A549 (cell line): ENCODE data around the gene OR5D16. TPM values are rescaled to one million over a fixed set of nuclear protein-coding genes. Genes with fewer than 3 reads are reported as not detected.

ENCODE experiments used
- ATAC-seq, 2 experiments: fragments of 200-7000 bp in 1 of 2; fragments of >200 bp in 1 of 2; cut with Nextera tagmentation in 1 of 2; cut with Tn5 transposase in 1 of 2; 3 replicates each; pipeline versions ENCODE4 v1.8.0 to v1.9.1; 2018 to 2020; ENCODE audit warnings: mild to moderate bottlenecking in 1 of 2, moderate library complexity in 1 of 2
- CTCF ChIA-PET: fragments of 300-600 bp; sonication (Branson Sonifier 250); formaldehyde crosslinking; extraction: SDS; loops from one replicate; lab custom pipeline; 2021; ENCODE audit warnings: antibody characterized with exemption, inconsistent platforms; lab: Yijun Ruan, JAX
- POLR2A ChIA-PET: fragments of 350-600 bp; formaldehyde crosslinking; extraction: SDS; loops from one replicate; lab custom pipeline; 2021; ENCODE audit warnings: antibody characterized with exemption, inconsistent platforms; lab: Yijun Ruan, JAX
- DNase-seq, 2 experiments: peaks; one replicate each; pipeline versions ENCODE4 v3.0.0 to v3.0.0-alpha.2; 2011 to 2016; ENCODE audit warnings: low read depth in 1 of 2, low spot score in 1 of 2
- FAIRE-seq: peaks from 2 replicates; lab custom pipeline; 2011; peaks lifted over from hg19 to GRCh38; lab: Jason Lieb, UNC
- H3K27ac ChIP-seq, 2 experiments: fragments of >200 bp; sonication (Bioruptor Twin); formaldehyde crosslinking; 3 replicates each; pipeline ENCODE4 v1.5.1; 2016 to 2017
- H3K4me1 ChIP-seq: fragments of >200 bp; sonication (Bioruptor Twin); formaldehyde crosslinking; 3 replicates; pipeline ENCODE4 v1.6.1; 2016
- H3K4me2 ChIP-seq: fragments of >200 bp; sonication (Bioruptor Twin); formaldehyde crosslinking; 3 replicates; pipeline ENCODE4 v1.6.1; 2016
- H3K4me3 ChIP-seq: fragments of >200 bp; sonication (Bioruptor Twin); formaldehyde crosslinking; 3 replicates; pipeline ENCODE4 v1.5.1; 2016
- H3K9me3 ChIP-seq: fragments of >200 bp; sonication (Bioruptor Twin); formaldehyde crosslinking; 3 replicates; pipeline ENCODE4 v1.6.1; 2016
- ATOH8 ChIP-seq: fragments of 250-450 bp; sonication (Bioruptor Pico); IDR thresholded peaks from 2 replicates; pipeline ENCODE4 v1.5.0; 2020; ENCODE audit warnings: low read depth, mild to moderate bottlenecking, moderate library complexity
- BHLHE40 ChIP-seq: IDR thresholded peaks from 2 replicates; pipeline ENCODE4 v1.6.1; 2012; ENCODE audit warnings: low read depth, low read length, inconsistent platforms
- CBX8 ChIP-seq: fragments of 200-600 bp; sonication (generic); IDR thresholded peaks from 2 replicates; pipeline ENCODE4 v1.6.1; 2016
- CEBPB ChIP-seq, 2 experiments: fragments of >200 bp in 1 of 2; sonication (Bioruptor Twin) in 1 of 2; formaldehyde crosslinking in 1 of 2; IDR thresholded peaks; 2 replicates each; pipeline ENCODE4 v1.6.1; 2012 to 2016
- CHD2 ChIP-seq: fragments of 150-350 bp; IDR thresholded peaks from 2 replicates; pipeline ENCODE4 v1.6.1; 2014; ENCODE audit warnings: low read length; ENCODE audit not compliant: partially characterized antibody
- EHF ChIP-seq: fragments of 250-450 bp; sonication (Bioruptor Pico); IDR thresholded peaks from 2 replicates; pipeline ENCODE4 v1.5.0; 2020; ENCODE audit warnings: mild to moderate bottlenecking
- MAFK ChIP-seq: fragments of 450-650 bp; IDR thresholded peaks from 2 replicates; pipeline ENCODE4 v1.6.1; 2014; ENCODE audit not compliant: partially characterized antibody
- MAZ ChIP-seq: fragments of 150-350 bp; IDR thresholded peaks from 2 replicates; pipeline ENCODE4 v1.6.1; 2014; ENCODE audit warnings: antibody characterized with exemption, low read depth, low read length, borderline replicate concordance
- MYC ChIP-seq: IDR thresholded peaks from 2 replicates; pipeline ENCODE4 v1.6.1; 2012; ENCODE audit warnings: mild to moderate bottlenecking, inconsistent platforms, low read length, improper control_type of control experiment, borderline replicate concordance
- NFE2L2 ChIP-seq: fragments of 150-350 bp; conservative IDR thresholded peaks from 2 replicates; pipeline ENCODE4 v1.6.1; 2014; ENCODE audit warnings: low read length
- POLR2AphosphoS2 ChIP-seq: conservative IDR thresholded peaks from 2 replicates; pipeline ENCODE4 v1.6.1; 2012; ENCODE audit warnings: low read length, improper control_type of control experiment, inconsistent platforms
- RARB ChIP-seq: fragments of 250-450 bp; sonication (Bioruptor Pico); IDR thresholded peaks from 2 replicates; pipeline ENCODE4 v1.8.0; 2021; ENCODE audit warnings: mild to moderate bottlenecking, moderate library complexity
- RCOR1 ChIP-seq: fragments of 150-350 bp; IDR thresholded peaks from 2 replicates; pipeline ENCODE4 v1.6.1; 2014; ENCODE audit warnings: antibody characterized with exemption, low read length, low read depth
- RFX5 ChIP-seq: fragments of 450-650 bp; IDR thresholded peaks from 2 replicates; pipeline ENCODE4 v1.7.1; 2014; ENCODE audit warnings: antibody characterized with exemption, mild to moderate bottlenecking, moderate library complexity
- TFCP2L1 ChIP-seq: fragments of 250-450 bp; sonication (Bioruptor Pico); IDR thresholded peaks from 2 replicates; pipeline ENCODE4 v1.5.0; 2021; ENCODE audit warnings: mild to moderate bottlenecking
- TP53 ChIP-seq: fragments of 250-450 bp; sonication (Bioruptor Pico); IDR thresholded peaks from 2 replicates; pipeline ENCODE4 v1.5.0; 2021; ENCODE audit warnings: mild to moderate bottlenecking, moderate library complexity
- ZC3H11A ChIP-seq: fragments of 450-650 bp; IDR thresholded peaks from 2 replicates; pipeline ENCODE4 v1.6.1; 2014; ENCODE audit warnings: antibody characterized with exemption, mild to moderate bottlenecking
- WGBS: methylation state at CpG from one replicate; pipeline ENCODE4 v1.1.6; 2017; ENCODE audit errors: missing lambda C conversion rate; 5-methylcytosine and 5-hydroxymethylcytosine counted together
- polyA plus RNA-seq, 4 experiments: library from polyadenylated mRNA; depleted of rRNA in 3 of 4; stranded (reverse); fragments of >200 nt; fragmentation: RNase III in 1 of 4; extraction: RNeasy Plus Mini Kit Qiagen cat#74134 plus additional on column Dnase treatment in 1 of 4; gene quantifications; 2 replicates in 3 of 4; 3 replicates in 1 of 4; pipeline ENCODE4 v1.2.3, GENCODE V29; 2011 to 2017
- TF ChIP-seq, protein P1 (sequence below): IDR thresholded peaks from 2 replicates; pipeline ENCODE4 v1.6.1; 2012; ENCODE audit warnings: low read depth, borderline replicate concordance
- TF ChIP-seq, protein P2 (sequence below): fragments of >200 bp; sonication (Bioruptor Twin); formaldehyde crosslinking; IDR thresholded peaks from 2 replicates; pipeline ENCODE4 v1.6.1; 2016

Gene OR5D16
- polyA plus RNA-seq, 2 of the 4 experiments (the other 2 are of a cell fraction): not detected

DNA sequence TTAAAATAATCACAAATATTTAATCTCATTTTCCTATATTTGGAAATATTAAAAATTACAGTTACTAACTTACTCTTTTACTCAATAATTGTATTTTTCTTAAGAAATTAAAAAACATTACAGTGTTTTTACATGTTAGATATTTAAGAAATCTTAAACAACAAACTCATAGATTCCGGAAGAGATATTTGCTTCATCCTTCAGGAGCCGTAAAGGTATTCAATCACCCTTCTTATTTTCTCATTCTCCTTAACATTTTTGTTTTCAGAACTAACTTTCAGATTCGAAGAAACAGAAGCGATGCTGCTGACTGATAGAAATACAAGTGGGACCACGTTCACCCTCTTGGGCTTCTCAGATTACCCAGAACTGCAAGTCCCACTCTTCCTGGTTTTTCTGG is 19.2 kb upstream of the OR5D16 start, which contains the start of gene OR5D18:
OR5D18 (plus strand) TSS at position 301 of the 400 bp plus-strand sequence; CDS start at position 301, 0 bp downstream.
- CTCF ChIA-PET: no interaction called here
- POLR2A ChIA-PET: no interaction called here
- Histone ChIP-seq H3K4me2 (no peak within 1 kb of the TSS), H3K27ac (no peak within 1 kb of the TSS), H3K9me3 (no peaks in the 10 kb centered on the region), H3K4me1 (no peaks in the 10 kb centered on the region), H3K4me3 (no peak within 1 kb of the TSS)
- no peak for FAIRE-seq
- DNase-seq: no peak
- 25% methylated on average over 5 of the region's 5 CpGs for WGBS
- ATAC-seq: no peak
- TF ChIP-seq TFCP2L1 (CRISPR knock-in tag): no peak
- no peak for TF ChIP-seq ZC3H11A
- TF ChIP-seq EHF (CRISPR knock-in tag): no peak
- TF ChIP-seq BHLHE40: no peak
- TF ChIP-seq RCOR1: no peak
- TF ChIP-seq MAFK: no peak
- TF ChIP-seq RARB: no peak
- TF ChIP-seq CBX8: no peak

DNA sequence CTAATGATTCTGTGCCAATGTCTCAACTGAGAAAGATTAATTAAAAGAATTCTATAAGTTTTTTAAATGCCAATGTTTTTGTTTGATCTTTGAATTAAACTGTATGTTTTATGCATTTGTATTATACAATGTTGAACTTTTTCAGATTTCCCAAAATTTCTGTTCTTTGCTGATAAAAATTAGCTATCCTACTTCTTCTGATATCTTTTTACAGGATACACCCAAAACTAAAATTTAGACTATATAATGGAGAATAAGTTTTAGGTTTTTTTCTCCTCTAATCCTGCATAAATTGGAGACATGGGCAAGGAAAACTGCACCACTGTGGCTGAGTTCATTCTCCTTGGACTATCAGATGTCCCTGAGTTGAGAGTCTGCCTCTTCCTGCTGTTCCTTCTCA is 11.6 kb upstream of the OR5D16 start, which contains the start of gene OR5L2:
OR5L2 (plus strand) TSS at position 301 of the 400 bp plus-strand sequence; CDS start at position 301, 0 bp downstream.
- Histone ChIP-seq H3K4me1 (no peaks in the 10 kb centered on the region), H3K4me2 (no peak within 1 kb of the TSS), H3K4me3 (no peak within 1 kb of the TSS), H3K27ac (no peak within 1 kb of the TSS), H3K9me3 (no peaks in the 10 kb centered on the region)
- DNase-seq: no peak
- ChIA-PET CTCF (no interaction called here), POLR2A (no interaction called here)
- TF ChIP-seq TP53 (CRISPR knock-in tag) (no peak), ATOH8 (CRISPR knock-in tag) (no peak), NFE2L2 (no peak), CEBPB (IDR thresholded peaks at IDR 0.05) (no peak), RFX5 (no peak), MYC (no peak), POLR2AphosphoS2 (no peak), TFCP2L1 (CRISPR knock-in tag) (no peak)
- TF ChIP-seq, protein P1, sequence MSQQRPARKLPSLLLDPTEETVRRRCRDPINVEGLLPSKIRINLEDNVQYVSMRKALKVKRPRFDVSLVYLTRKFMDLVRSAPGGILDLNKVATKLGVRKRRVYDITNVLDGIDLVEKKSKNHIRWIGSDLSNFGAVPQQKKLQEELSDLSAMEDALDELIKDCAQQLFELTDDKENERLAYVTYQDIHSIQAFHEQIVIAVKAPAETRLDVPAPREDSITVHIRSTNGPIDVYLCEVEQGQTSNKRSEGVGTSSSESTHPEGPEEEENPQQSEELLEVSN: no peak
- TF ChIP-seq, protein P2, sequence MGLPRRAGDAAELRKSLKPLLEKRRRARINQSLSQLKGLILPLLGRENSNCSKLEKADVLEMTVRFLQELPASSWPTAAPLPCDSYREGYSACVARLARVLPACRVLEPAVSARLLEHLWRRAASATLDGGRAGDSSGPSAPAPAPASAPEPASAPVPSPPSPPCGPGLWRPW: no peak
- peak; percentile 59 for FAIRE-seq
- ATAC-seq: no peak

- Histone ChIP-seq H3K4me1 (no peaks in the 10 kb centered on the region), H3K9me3 (no peaks in the 10 kb centered on the region), H3K27ac (no peak overlapping the region), H3K4me3 (no peak overlapping the region)
- POLR2A ChIA-PET: no interaction called here
- DNase-seq: no peak
- CTCF ChIA-PET: interaction anchor here (0.6 kb wide), 1 partner anchor 498 kb away, joined by 3 read pairs; no protein-coding TSS in a partner anchor
- TF ChIP-seq MAFK (peak; percentile 61), CHD2 (no peak)
- TF ChIP-seq, all 56 proteins: peak for 1
- 2% methylated on average over 2 of the region's 2 CpGs for WGBS
- H3K4me2 ChIP-seq: no peak overlapping the region
- ATAC-seq (no peak), FAIRE-seq (no peak)
Measured at GRCh38 chr11:55847453-55847852, 8.9 kb downstream of the OR5D16 start.

DNA sequence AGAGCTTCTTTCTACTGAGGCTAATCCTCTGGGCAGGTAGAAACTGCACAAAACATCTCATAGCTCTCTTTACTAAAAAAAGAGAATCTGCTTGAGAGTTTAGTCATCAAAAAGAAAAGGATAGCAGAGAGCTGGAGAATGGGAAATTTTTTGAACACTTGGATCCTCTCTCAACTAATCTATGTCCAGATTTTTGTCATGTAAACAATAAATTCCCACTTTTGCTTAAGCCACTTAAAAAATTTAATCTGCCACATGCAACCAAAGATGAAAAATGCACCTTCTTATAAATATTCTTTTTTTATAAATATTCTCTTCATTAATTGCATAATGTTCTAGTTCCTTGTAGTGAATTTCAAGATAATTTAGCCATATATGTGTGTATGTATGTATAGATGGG is 10.5 kb downstream of the OR5D16 start:
- no peak for FAIRE-seq
- Histone ChIP-seq H3K4me1 (no peaks in the 10 kb centered on the region), H3K9me3 (no peaks in the 10 kb centered on the region), H3K4me3 (no peak overlapping the region), H3K27ac (no peak overlapping the region), H3K4me2 (no peak overlapping the region)
- POLR2A ChIA-PET: no interaction called here
- CTCF ChIA-PET: no interaction called here
- TF ChIP-seq MAZ (no peak), MAFK (peak; percentile 58)
- no peak for ATAC-seq
- DNase-seq: no peak
